Gastrocnemius medialis (tissue), 4 donors: Measurements from ENCODE around the gene CDK9. TPM values are rescaled to one million over a fixed set of nuclear protein-coding genes. Genes with fewer than 3 reads are reported as not detected.
A peak's percentile ranks its signal among the peaks of the same experiment; 100 is the strongest.

Experiments used
- ATAC-seq, 2 donors: fragments of 150-250 bp; one replicate each; pipeline ENCODE4 v1.9.1; 2016
- DNase-seq, 2 donors: peaks; one replicate each; pipeline ENCODE4 v3.0.0-alpha.2; 2019
- H3K27ac ChIP-seq, 4 donors: fragments of 200-600 bp; sonication (generic); 1 replicate in 1 of 4; 2 replicates in 3 of 4; pipeline ENCODE4 v1.5.1; 2016 to 2018; ENCODE audit warnings: mild to moderate bottlenecking in 2 of 4, moderate library complexity in 1 of 4
- H3K27me3 ChIP-seq, 3 donors: fragments of 200-600 bp; sonication (generic) in 2 of 3; 1 replicate in 1 of 3; 2 replicates in 2 of 3; pipeline versions ENCODE4 v1.5.1 to v1.6.0; 2016 to 2019; ENCODE audit warnings: mild to moderate bottlenecking in 1 of 3, moderate library complexity in 1 of 3
- H3K36me3 ChIP-seq, 2 donors: fragments of 200-600 bp; sonication (generic) in 1 of 2; one replicate each; pipeline ENCODE4 v1.5.1; 2017 to 2018
- H3K4me1 ChIP-seq, 2 donors: fragments of 200-600 bp; sonication (generic) in 1 of 2; one replicate each; pipeline ENCODE4 v1.5.1; 2016 to 2017; ENCODE audit warnings: mild to moderate bottlenecking in 2 of 2
- H3K4me3 ChIP-seq, 4 donors: fragments of 200-600 bp; sonication (generic) in 3 of 4; 1 replicate in 1 of 4; 2 replicates in 3 of 4; pipeline ENCODE4 v1.5.1; 2016 to 2019; ENCODE audit warnings: mild to moderate bottlenecking in 2 of 4
- H3K9me3 ChIP-seq, 3 donors: fragments of 200-600 bp; sonication (generic) in 2 of 3; 1 replicate in 1 of 3; 2 replicates in 2 of 3; pipeline ENCODE4 v1.5.1; 2016 to 2019
- POLR2A ChIP-seq, 2 donors: fragments of 450-650 bp; IDR thresholded peaks; one replicate each; pipeline ENCODE4 v1.6.1; 2017; ENCODE audit warnings: antibody characterized with exemption in 2 of 2, mild to moderate bottlenecking in 2 of 2, moderate library complexity in 2 of 2
- in situ Hi-C, 4 donors: fragments of 200-750 bp; cut with MboI; loops; one replicate each; pipeline versions ENCODE4 v1.15.0 to v1.8.0; 2017; ENCODE audit warnings: low sequenced_read_pairs in 4 of 4
- intact Hi-C: fragments of 100-400 bp; cut with DNase I; formaldehyde crosslinking; loops from one replicate; pipeline ENCODE4 v1.15.1; 2023; ENCODE audit warnings: low total_unique reads
- total RNA-seq, 4 donors: library from RNA; depleted of rRNA; stranded (reverse); fragments of >200 nt; gene quantifications; one replicate each; pipeline versions ENCODE4 v1.1.0 to v1.2.3, GENCODE V29; 2016
- TF ChIP-seq, protein P1 (sequence below), 5 experiments: fragments of 450-650 bp in 3 of 5; fragments of 200-600 bp in 2 of 5; sonication (generic) in 2 of 5; IDR thresholded peaks in 4 of 5; conservative IDR thresholded peaks in 1 of 5; 1 replicate in 4 of 5; 2 replicates in 1 of 5; pipeline ENCODE4 v1.5.1; 2016 to 2019; ENCODE audit warnings: antibody characterized with exemption in 5 of 5, mild to moderate bottlenecking in 3 of 5, moderate library complexity in 3 of 5

CDK9 gene
- total RNA-seq, 4 donors from 2014 or later: 50.3 to 71.2 (median 51.2) TPM

DNA sequence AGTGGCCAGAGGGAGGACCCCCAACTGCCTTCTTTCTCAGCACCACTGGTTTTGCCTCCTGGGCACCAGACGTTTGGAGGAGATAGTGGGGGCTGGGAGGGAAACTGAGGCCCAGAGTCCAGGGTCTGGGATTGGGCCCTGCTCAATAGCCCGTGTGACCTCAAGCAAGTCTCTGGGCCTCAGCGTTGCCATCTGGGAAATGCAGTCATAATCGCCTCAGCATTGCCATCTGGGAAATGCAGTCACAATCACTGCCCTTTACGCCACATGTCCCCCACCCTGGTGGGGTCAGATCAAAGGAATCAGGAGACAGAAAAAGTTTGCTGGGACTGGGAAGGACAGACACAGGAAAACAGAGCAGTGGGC, 8.9 kb upstream of the CDK9 start:
- no peaks in the 10 kb centered on the region for H3K27me3 ChIP-seq
- intact Hi-C loops: no loop called here
- ATAC-seq: no peak
- no peak for DNase-seq
- no peaks in the 10 kb centered on the region for H3K9me3 ChIP-seq
- H3K4me3 ChIP-seq: peak overlapping the region in 1 of 4 donors; percentile 28
- peak overlapping the region in 3 of 4 donors; percentile 6 to 60 (median 27) for H3K27ac ChIP-seq
- in situ Hi-C loops: no loop called here
- H3K36me3 ChIP-seq: no peaks in the 10 kb centered on the region
- TF ChIP-seq, protein P1, sequence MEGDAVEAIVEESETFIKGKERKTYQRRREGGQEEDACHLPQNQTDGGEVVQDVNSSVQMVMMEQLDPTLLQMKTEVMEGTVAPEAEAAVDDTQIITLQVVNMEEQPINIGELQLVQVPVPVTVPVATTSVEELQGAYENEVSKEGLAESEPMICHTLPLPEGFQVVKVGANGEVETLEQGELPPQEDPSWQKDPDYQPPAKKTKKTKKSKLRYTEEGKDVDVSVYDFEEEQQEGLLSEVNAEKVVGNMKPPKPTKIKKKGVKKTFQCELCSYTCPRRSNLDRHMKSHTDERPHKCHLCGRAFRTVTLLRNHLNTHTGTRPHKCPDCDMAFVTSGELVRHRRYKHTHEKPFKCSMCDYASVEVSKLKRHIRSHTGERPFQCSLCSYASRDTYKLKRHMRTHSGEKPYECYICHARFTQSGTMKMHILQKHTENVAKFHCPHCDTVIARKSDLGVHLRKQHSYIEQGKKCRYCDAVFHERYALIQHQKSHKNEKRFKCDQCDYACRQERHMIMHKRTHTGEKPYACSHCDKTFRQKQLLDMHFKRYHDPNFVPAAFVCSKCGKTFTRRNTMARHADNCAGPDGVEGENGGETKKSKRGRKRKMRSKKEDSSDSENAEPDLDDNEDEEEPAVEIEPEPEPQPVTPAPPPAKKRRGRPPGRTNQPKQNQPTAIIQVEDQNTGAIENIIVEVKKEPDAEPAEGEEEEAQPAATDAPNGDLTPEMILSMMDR (IDR thresholded peaks at IDR 0.05 in 4 of 5, conservative IDR thresholded peaks at IDR 0.05 in 1 of 5): no peak
- no peak for TF ChIP-seq POLR2A (IDR thresholded peaks at IDR 0.05)
- H3K4me1 ChIP-seq: peaks cover 0 to 4% of the 10 kb centered on the region in 2 donors

DNA sequence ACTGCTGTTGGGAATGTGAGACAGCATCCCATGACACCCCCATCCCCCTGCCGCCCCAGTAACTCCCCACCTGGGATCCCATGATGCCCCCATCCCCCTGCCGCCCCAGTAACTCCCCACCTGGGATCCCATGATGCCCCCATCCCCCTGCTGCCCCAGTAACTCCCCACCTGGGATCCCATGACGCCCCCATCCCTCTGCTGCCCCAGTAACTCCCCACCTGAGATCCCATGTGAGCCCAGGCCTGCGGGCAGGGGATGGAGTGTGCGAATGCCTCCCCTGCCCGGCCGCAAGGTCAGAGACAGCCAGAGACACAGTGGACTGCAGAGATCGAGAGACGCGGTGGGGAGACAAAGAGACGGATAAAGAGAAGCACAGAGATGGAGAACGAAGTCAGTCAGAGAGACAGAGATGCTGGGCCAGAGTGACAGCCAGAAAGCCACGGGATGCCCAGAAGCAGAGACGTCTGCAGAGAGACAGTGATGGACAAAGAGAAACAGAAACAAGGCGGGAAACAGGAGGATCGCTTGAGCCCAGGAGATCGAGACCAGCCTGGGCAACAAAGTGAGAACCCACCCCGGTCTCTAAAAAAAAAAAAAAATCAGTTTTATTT, 8.4 kb upstream of the CDK9 start:
- TF ChIP-seq POLR2A (IDR thresholded peaks at IDR 0.05): no peak
- TF ChIP-seq, protein P1 (IDR thresholded peaks at IDR 0.05 in 4 of 5, conservative IDR thresholded peaks at IDR 0.05 in 1 of 5): no peak
- DNase-seq (no peak), ATAC-seq (no peak)
- Histone ChIP-seq H3K4me3 (peak overlapping the region in 2 of 4 donors; percentile 11 to 28), H3K9me3 (no peaks in the 10 kb centered on the region), H3K36me3 (no peaks in the 10 kb centered on the region), H3K4me1 (peaks cover 0 to 4% of the 10 kb centered on the region in 2 donors), H3K27me3 (no peaks in the 10 kb centered on the region), H3K27ac (peak overlapping the region in 3 of 4 donors; percentile 40 to 69 (median 60))
- in situ Hi-C loops (no loop called here), intact Hi-C loops (no loop called here)

DNA sequence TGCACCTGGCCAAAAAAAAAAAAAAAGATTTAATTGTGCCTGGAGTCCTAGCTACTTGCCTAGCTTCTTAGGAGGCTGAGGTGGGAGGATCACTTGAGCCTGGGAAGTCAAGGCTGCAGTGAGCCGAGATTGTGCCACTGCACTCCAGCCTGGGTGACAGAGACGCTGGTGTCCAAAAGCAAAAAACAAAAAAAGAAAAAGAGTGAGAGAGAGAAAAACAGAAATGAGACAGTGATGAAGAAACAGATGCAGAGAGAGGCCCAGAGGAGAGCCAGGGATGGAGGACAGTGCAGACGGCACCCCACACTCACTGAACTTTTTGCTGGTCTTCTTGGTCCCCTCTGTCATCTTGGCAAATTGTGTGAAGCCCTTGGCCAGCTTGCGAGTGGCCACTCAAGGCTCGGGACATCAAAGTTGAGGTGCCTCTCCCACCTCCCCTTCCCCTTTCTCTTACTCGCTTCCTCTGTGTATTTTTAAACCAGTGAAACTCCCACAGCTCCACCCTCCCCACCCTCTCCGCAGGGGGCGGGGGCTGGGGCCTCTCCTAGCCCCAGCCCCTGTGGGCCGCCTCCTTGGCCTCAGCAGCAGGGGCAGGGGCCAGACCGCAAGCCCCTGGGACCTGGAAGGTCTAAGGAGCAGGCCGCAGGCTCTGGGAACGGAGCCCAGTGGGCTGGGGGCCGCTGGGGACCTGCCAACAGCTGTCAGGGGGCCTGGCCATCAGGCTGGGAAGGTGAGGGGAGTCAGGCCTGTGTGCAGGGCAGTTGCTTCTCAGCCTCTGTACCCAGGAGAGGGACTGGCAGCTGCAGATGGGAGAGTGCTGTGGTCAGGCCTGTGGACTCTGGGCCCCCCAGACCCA, 7.3 kb upstream of the CDK9 start, which contains the start of gene SH2D3C:
Gene SH2D3C, minus strand, starts transcription at position 387 of the 856 bp plus-strand sequence. Its CDS starts 39 bp downstream, at position 348.
- Histone ChIP-seq H3K4me1 (peaks cover 0 to 4% of the 10 kb centered on the region in 2 donors), H3K36me3 (no peaks in the 10 kb centered on the region), H3K4me3 (peak within 1 kb of the TSS in 2 of 4 donors; percentile 11 to 28), H3K9me3 (no peaks in the 10 kb centered on the region), H3K27me3 (no peaks in the 10 kb centered on the region), H3K27ac (peak within 1 kb of the TSS; percentile 40 to 69 (median 54))
- in situ Hi-C loops: no loop called here
- TF ChIP-seq POLR2A (IDR thresholded peaks at IDR 0.05): no peak
- TF ChIP-seq, protein P1 (IDR thresholded peaks at IDR 0.05 in 4 of 5, conservative IDR thresholded peaks at IDR 0.05 in 1 of 5): no peak
- no peak for DNase-seq
- intact Hi-C loops: no loop called here
- no peak for ATAC-seq

DNA sequence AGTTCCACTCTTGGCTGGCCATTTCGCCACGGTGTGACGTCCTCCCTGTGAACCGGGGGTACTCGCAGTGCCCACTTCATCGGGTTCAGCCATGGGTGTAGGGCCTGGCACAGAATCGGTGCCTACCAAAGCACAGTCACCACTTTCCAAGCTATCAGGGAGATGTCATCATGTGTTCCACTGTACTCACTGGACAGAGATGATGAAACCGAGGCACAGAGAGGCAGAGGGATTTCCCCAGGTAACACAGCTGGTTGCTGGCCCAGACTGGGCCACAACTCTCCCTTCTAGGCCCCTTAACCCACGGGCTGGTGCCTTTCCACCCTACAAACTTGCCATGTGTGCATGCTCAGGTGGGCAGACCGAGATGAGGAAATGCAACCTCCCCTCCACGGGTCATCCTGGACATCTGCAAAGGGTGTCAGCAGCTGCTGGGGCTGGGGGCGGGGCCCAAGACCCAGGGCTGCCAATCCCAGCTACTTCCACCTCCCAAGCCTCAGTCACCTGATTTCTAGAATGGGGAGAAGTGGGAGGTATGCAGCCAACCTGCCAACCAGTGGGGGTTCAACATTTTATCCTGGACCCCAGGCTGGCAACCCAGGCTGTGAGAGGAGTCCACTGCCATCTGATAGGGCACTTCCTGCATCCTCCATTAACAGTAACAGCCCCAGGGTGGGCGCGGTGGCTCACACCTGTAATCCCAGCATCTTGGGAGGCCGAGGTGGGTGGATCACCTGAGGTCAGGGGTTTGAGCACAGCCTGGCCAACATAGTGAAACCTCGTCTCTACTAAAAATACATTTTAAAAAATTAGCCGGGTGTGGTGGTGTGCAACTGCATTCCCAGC, 6.5 kb upstream of the CDK9 start:
- ATAC-seq (peak in 1 of 2 donors; percentile 34), DNase-seq (no peak)
- Histone ChIP-seq H3K9me3 (no peaks in the 10 kb centered on the region), H3K36me3 (no peaks in the 10 kb centered on the region), H3K4me1 (peaks cover 0 to 4% of the 10 kb centered on the region in 2 donors), H3K27me3 (no peaks in the 10 kb centered on the region), H3K27ac (peak overlapping the region; percentile 40 to 69 (median 54)), H3K4me3 (no peak overlapping the region)
- intact Hi-C loops: no loop called here
- in situ Hi-C loops: no loop called here
- no peak for TF ChIP-seq POLR2A (IDR thresholded peaks at IDR 0.05)
- TF ChIP-seq, protein P1 (IDR thresholded peaks at IDR 0.05 in 4 of 5, conservative IDR thresholded peaks at IDR 0.05 in 1 of 5): no peak
